ENCODE results near the gene PDCL2.

GRCh38 chr4:55568905-55569504, 23.0 kb downstream of the PDCL2 start:
- TF ChIP-seq CTCF (IDR thresholded peaks at IDR 0.05): no peak
- no peak for TF ChIP-seq EZH2 (IDR thresholded peaks at IDR 0.05; ENCODE audit: borderline replicate concordance, insufficient read depth, low read depth, low read length, poor library complexity, severe bottlenecking)
